SK-N-SH (cell line): ENCODE measurements around the gene MED16. TPM values are rescaled to one million over a fixed set of nuclear protein-coding genes. Genes with fewer than 3 reads are reported as not detected.

Experiments
- CTCF ChIA-PET: fragments of 300-600, 350-600 bp; formaldehyde crosslinking; extraction: SDS; loops from one replicate; lab custom pipeline; 2021; lab: Yijun Ruan, JAX
- POLR2A ChIA-PET: fragments of 350-600 bp; sonication (Branson Sonifier 250); formaldehyde crosslinking; extraction: SDS; loops from one replicate; lab custom pipeline; 2020; ENCODE audit warnings: antibody characterized with exemption, inconsistent platforms; lab: Yijun Ruan, JAX
- DNase-seq: peaks from one replicate; pipeline ENCODE4 v3.0.0; 2012
- H2AFZ ChIP-seq: fragments of 200-600 bp; sonication (generic); 2 replicates; pipeline ENCODE4 v1.8.1; 2016; ENCODE audit warnings: antibody characterized with exemption, mild to moderate bottlenecking, low read depth
- H3F3A ChIP-seq: fragments of 200-600 bp; sonication (generic); replicated peaks from 2 replicates; pipeline ENCODE3; 2016; ENCODE audit warnings: antibody characterized with exemption, mild to moderate bottlenecking; ENCODE audit not compliant: insufficient read depth
- H3K27ac ChIP-seq, 2 experiments: fragments of 200-500 bp in 1 of 2; fragments of 200-600 bp in 1 of 2; sonication (Bioruptor generic) in 1 of 2; sonication (generic), shearing (Covaris generic) in 1 of 2; 2 replicates each; pipeline versions ENCODE4 v1.5.1 to v1.6.1; 2014 to 2016; ENCODE audit warnings: low read depth in 2 of 2, inconsistent platforms in 1 of 2, low read length in 1 of 2, mild to moderate bottlenecking in 1 of 2, mixed read lengths in 1 of 2
- H3K27me3 ChIP-seq: fragments of 200-600 bp; sonication (generic), shearing (Covaris generic); 2 replicates; pipeline ENCODE4 v1.6.1; 2016; ENCODE audit warnings: mixed run types; ENCODE audit not compliant: insufficient read depth
- H3K36me3 ChIP-seq, 2 experiments: fragments of 200-500 bp in 1 of 2; fragments of 200-600 bp in 1 of 2; sonication (Bioruptor generic) in 1 of 2; sonication (generic) in 1 of 2; replicated peaks in 1 of 2; 2 replicates each; pipeline versions ENCODE3 to v1.5.1; 2014 to 2016; ENCODE audit warnings: low read length in 1 of 2, mild to moderate bottlenecking in 1 of 2; ENCODE audit not compliant: insufficient read depth in 2 of 2, control insufficient read depth in 1 of 2
- H3K4me1 ChIP-seq, 2 experiments: fragments of 200-500 bp in 1 of 2; fragments of 200-600 bp in 1 of 2; sonication (Bioruptor generic) in 1 of 2; sonication (generic), shearing (Covaris generic) in 1 of 2; 2 replicates each; pipeline versions ENCODE4 v1.5.1 to v1.6.1; 2014 to 2016; ENCODE audit warnings: low read depth in 1 of 2, low read length in 1 of 2, mixed run types in 1 of 2; ENCODE audit not compliant: insufficient read depth in 2 of 2, control insufficient read depth in 1 of 2
- H3K4me2 ChIP-seq: fragments of 200-600 bp; sonication (generic), shearing (Covaris generic); 2 replicates; pipeline ENCODE4 v1.6.1; 2017; ENCODE audit warnings: mixed run types
- H3K4me3 ChIP-seq, 2 experiments: fragments of 200-500 bp in 1 of 2; fragments of 200-600 bp in 1 of 2; sonication (Bioruptor generic) in 1 of 2; sonication (generic), shearing (Covaris generic) in 1 of 2; 2 replicates each; pipeline versions ENCODE4 v1.5.1 to v1.8.1; 2014 to 2016; ENCODE audit warnings: low read depth in 2 of 2, inconsistent platforms in 1 of 2, low read length in 1 of 2, mild to moderate bottlenecking in 1 of 2, mixed read lengths in 1 of 2, moderate library complexity in 1 of 2
- H3K79me2 ChIP-seq: fragments of 200-600 bp; sonication (generic); 2 replicates; pipeline ENCODE4 v1.8.1; 2017; ENCODE audit warnings: mild to moderate bottlenecking; ENCODE audit not compliant: insufficient read depth
- H3K9ac ChIP-seq: fragments of 200-600 bp; sonication (generic); 2 replicates; pipeline ENCODE4 v1.6.1; 2017; ENCODE audit warnings: mixed run types
- H3K9me2 ChIP-seq: fragments of 200-600 bp; sonication (generic); 2 replicates; pipeline ENCODE4 v1.6.1; 2017; ENCODE audit warnings: mixed run types
- H3K9me3 ChIP-seq: fragments of 200-600 bp; sonication (generic); 2 replicates; pipeline ENCODE4 v1.6.1; 2017; ENCODE audit warnings: mixed run types, mild to moderate bottlenecking, moderate library complexity
- H4K20me1 ChIP-seq: fragments of 200-600 bp; sonication (generic); 2 replicates; pipeline ENCODE4 v1.6.1; 2017; ENCODE audit warnings: mild to moderate bottlenecking, mixed run types; ENCODE audit not compliant: insufficient read depth
- ELF1 ChIP-seq: IDR thresholded peaks from 2 replicates; pipeline ENCODE4 v1.4.0; 2012
- EP300 ChIP-seq, 2 experiments: IDR thresholded peaks; 2 replicates each; pipeline versions ENCODE4 v1.4.0 to v1.6.1; 2012; ENCODE audit warnings: borderline replicate concordance in 1 of 2, low read depth in 1 of 2, low read length in 1 of 2
- FOXJ3 ChIP-seq: sonication (generic); formaldehyde crosslinking; IDR thresholded peaks from 2 replicates; pipeline ENCODE4 v1.5.1; 2020; ENCODE audit warnings: mild to moderate bottlenecking, missing genetic modification reagents
- GATA2 ChIP-seq: sonication (generic); formaldehyde crosslinking; IDR thresholded peaks from 2 replicates; pipeline ENCODE4 v1.5.0; 2020; ENCODE audit warnings: mild to moderate bottlenecking, missing genetic modification reagents
- MEF2A ChIP-seq: IDR thresholded peaks from 2 replicates; pipeline ENCODE4 v1.4.0; 2012; ENCODE audit warnings: low read depth, borderline replicate concordance
- MXI1 ChIP-seq: IDR thresholded peaks from 2 replicates; pipeline ENCODE4 v1.6.1; 2012; ENCODE audit warnings: mild to moderate bottlenecking, low read depth, low read length, improper control_type of control experiment
- NRF1 ChIP-seq: IDR thresholded peaks from 2 replicates; pipeline ENCODE4 v1.6.1; 2012; ENCODE audit warnings: low read depth, mild to moderate bottlenecking, low read length
- RXRA ChIP-seq: IDR thresholded peaks from 2 replicates; pipeline ENCODE4 v1.4.0; 2012; ENCODE audit warnings: low read depth, mild to moderate bottlenecking, borderline replicate concordance
- WGBS: methylation state at CpG from one replicate; pipeline ENCODE4 v1.1.6; 2017; ENCODE audit warnings: low lambda C conversion rate; 5-methylcytosine and 5-hydroxymethylcytosine counted together
- polyA plus RNA-seq, 3 experiments: library from polyadenylated mRNA; depleted of rRNA; stranded (reverse); fragments of >200 nt; gene quantifications; 2 replicates each; pipeline ENCODE4 v1.2.3, GENCODE V29; 2012
- TF ChIP-seq, protein P1 (sequence below): IDR thresholded peaks from 2 replicates; pipeline ENCODE4 v1.4.0; 2012; ENCODE audit warnings: low read depth, borderline replicate concordance
- TF ChIP-seq, protein P2 (sequence below): fragments of 150-350 bp; IDR thresholded peaks from 2 replicates; pipeline ENCODE4 v1.6.1; 2016; ENCODE audit warnings: mild to moderate bottlenecking, low read depth, low read length
- TF ChIP-seq, protein P3 (sequence below): fragments of 150-350 bp; IDR thresholded peaks from 2 replicates; pipeline ENCODE4 v1.6.1; 2017; ENCODE audit warnings: antibody characterized with exemption, low read length, low read depth, borderline replicate concordance
- TF ChIP-seq, protein P4 (sequence below): IDR thresholded peaks from 2 replicates; pipeline ENCODE4 v1.4.0; 2012; ENCODE audit warnings: low read depth, borderline replicate concordance
- TF ChIP-seq, protein P5 (sequence below): IDR thresholded peaks from 2 replicates; pipeline ENCODE4; 2012
- TF ChIP-seq, protein P6 (sequence below): IDR thresholded peaks from 2 replicates; pipeline ENCODE4 v1.6.1; 2012; ENCODE audit warnings: mild to moderate bottlenecking, low read depth, low read length, moderate library complexity

Gene MED16
- polyA plus RNA-seq, 1 of the 3 experiments (the other 2 are of a cell fraction), result 40.6 TPM

DNA sequence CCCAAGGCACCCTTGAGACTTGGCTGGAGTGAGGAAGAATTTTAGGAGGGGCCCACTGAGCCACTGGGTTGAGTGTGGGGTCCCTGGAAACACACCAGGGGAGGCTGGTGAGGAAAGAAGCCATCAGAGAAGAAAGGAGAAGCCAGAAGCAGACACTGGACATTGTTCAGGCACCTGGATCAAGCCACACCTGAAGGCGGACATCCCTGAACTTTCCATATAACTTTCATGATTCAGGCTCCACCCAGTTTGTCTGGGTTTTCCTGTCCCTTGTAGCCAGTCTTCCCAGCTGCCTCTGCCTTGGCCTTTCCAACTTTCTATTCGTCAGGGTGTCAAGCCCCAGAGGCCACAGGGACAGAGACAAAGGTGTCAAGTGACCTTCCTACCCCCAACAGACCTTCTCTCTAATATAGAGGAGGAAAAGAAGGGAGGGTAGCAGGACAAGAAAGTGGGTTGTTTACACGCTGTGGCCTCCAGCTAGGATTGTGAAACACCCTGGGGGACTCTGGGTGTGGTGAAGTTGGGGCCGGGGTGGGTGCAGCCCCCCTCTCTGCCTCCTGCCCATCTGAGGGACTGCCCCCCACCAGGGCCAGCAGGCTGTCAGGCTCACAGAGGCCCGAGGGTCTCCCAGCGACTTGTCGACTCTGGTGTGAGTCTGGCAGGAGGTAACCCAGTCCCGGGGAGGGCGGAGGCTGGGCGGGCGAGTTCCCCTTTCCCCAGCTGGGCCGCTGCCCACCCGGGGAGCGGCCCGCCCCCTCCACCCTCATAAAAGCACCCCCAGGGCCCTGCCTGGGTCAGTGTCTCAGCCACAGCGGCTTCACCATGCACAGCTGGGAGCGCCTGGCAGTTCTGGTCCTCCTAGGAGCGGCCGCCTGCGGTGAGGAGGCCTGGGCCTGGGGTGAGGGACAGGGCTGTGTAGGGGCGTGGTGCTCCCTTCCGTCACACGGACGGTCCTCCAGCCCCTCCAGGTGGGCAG, 33.8 kb downstream of the MED16 start, which contains the start of gene CFD:
Gene CFD, plus strand, starts transcription at position 797 of the 976 bp plus-strand sequence. Its CDS starts 26 bp downstream, at position 823.
- no peaks in the 10 kb centered on the region for H3K79me2 ChIP-seq
- no peak within 1 kb of the TSS for H3K27ac ChIP-seq
- H3F3A ChIP-seq, result peaks cover 7% of the 10 kb centered on the region
- no peak within 1 kb of the TSS for H2AFZ ChIP-seq
- ChIA-PET CTCF (interaction anchor here (0.6 to 5.4 kb wide), 17 partner anchors 8 to 385 kb away, joined by 3 to 44 read pairs (median 3); partner anchors contain the start of genes KISS1R and WDR18), POLR2A (no interaction called here)
- H3K4me1 ChIP-seq, result peaks cover 0 to 4% of the 10 kb centered on the region in 2 experiments; a peak in 1 of 4 replicates
- no peaks in the 10 kb centered on the region for H3K9me2 ChIP-seq
- peak; percentile 51 for DNase-seq
- H3K4me2 ChIP-seq, result peak within 1 kb of the TSS; percentile 68; the same call in 1 of the 2 replicates
- 53% methylated on average over 10 of the region's 24 CpGs for WGBS
- peak within 1 kb of the TSS; percentile 46; a peak in 3 of 4 replicates for H3K4me3 ChIP-seq
- H3K9ac ChIP-seq, result no peak within 1 kb of the TSS
- TF ChIP-seq FOXJ3 (CRISPR knock-in tag), result no peak
- no peak for TF ChIP-seq ELF1
- no peak for TF ChIP-seq GATA2 (CRISPR knock-in tag)
- TF ChIP-seq, protein P1, sequence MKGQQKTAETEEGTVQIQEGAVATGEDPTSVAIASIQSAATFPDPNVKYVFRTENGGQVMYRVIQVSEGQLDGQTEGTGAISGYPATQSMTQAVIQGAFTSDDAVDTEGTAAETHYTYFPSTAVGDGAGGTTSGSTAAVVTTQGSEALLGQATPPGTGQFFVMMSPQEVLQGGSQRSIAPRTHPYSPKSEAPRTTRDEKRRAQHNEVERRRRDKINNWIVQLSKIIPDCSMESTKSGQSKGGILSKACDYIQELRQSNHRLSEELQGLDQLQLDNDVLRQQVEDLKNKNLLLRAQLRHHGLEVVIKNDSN, result no peak
- TF ChIP-seq, protein P2, sequence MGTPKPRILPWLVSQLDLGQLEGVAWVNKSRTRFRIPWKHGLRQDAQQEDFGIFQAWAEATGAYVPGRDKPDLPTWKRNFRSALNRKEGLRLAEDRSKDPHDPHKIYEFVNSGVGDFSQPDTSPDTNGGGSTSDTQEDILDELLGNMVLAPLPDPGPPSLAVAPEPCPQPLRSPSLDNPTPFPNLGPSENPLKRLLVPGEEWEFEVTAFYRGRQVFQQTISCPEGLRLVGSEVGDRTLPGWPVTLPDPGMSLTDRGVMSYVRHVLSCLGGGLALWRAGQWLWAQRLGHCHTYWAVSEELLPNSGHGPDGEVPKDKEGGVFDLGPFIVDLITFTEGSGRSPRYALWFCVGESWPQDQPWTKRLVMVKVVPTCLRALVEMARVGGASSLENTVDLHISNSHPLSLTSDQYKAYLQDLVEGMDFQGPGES, result no peak
- TF ChIP-seq MEF2A, result no peak
- TF ChIP-seq, protein P3, sequence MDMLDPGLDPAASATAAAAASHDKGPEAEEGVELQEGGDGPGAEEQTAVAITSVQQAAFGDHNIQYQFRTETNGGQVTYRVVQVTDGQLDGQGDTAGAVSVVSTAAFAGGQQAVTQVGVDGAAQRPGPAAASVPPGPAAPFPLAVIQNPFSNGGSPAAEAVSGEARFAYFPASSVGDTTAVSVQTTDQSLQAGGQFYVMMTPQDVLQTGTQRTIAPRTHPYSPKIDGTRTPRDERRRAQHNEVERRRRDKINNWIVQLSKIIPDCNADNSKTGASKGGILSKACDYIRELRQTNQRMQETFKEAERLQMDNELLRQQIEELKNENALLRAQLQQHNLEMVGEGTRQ, result no peak
- TF ChIP-seq, protein P4, sequence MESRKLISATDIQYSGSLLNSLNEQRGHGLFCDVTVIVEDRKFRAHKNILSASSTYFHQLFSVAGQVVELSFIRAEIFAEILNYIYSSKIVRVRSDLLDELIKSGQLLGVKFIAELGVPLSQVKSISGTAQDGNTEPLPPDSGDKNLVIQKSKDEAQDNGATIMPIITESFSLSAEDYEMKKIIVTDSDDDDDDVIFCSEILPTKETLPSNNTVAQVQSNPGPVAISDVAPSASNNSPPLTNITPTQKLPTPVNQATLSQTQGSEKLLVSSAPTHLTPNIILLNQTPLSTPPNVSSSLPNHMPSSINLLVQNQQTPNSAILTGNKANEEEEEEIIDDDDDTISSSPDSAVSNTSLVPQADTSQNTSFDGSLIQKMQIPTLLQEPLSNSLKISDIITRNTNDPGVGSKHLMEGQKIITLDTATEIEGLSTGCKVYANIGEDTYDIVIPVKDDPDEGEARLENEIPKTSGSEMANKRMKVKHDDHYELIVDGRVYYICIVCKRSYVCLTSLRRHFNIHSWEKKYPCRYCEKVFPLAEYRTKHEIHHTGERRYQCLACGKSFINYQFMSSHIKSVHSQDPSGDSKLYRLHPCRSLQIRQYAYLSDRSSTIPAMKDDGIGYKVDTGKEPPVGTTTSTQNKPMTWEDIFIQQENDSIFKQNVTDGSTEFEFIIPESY, result no peak
- TF ChIP-seq MXI1, result no peak
- no peak for TF ChIP-seq EP300 (IDR thresholded peaks at IDR 0.05; ENCODE audit: borderline replicate concordance in 1 of 2, low read depth in 1 of 2, low read length in 1 of 2)
- TF ChIP-seq, protein P5, sequence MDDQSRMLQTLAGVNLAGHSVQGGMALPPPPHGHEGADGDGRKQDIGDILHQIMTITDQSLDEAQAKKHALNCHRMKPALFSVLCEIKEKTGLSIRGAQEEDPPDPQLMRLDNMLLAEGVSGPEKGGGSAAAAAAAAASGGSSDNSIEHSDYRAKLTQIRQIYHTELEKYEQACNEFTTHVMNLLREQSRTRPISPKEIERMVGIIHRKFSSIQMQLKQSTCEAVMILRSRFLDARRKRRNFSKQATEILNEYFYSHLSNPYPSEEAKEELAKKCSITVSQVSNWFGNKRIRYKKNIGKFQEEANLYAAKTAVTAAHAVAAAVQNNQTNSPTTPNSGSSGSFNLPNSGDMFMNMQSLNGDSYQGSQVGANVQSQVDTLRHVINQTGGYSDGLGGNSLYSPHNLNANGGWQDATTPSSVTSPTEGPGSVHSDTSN, result no peak
- no peak for TF ChIP-seq RXRA
- no peak for TF ChIP-seq NRF1
- TF ChIP-seq, protein P6, sequence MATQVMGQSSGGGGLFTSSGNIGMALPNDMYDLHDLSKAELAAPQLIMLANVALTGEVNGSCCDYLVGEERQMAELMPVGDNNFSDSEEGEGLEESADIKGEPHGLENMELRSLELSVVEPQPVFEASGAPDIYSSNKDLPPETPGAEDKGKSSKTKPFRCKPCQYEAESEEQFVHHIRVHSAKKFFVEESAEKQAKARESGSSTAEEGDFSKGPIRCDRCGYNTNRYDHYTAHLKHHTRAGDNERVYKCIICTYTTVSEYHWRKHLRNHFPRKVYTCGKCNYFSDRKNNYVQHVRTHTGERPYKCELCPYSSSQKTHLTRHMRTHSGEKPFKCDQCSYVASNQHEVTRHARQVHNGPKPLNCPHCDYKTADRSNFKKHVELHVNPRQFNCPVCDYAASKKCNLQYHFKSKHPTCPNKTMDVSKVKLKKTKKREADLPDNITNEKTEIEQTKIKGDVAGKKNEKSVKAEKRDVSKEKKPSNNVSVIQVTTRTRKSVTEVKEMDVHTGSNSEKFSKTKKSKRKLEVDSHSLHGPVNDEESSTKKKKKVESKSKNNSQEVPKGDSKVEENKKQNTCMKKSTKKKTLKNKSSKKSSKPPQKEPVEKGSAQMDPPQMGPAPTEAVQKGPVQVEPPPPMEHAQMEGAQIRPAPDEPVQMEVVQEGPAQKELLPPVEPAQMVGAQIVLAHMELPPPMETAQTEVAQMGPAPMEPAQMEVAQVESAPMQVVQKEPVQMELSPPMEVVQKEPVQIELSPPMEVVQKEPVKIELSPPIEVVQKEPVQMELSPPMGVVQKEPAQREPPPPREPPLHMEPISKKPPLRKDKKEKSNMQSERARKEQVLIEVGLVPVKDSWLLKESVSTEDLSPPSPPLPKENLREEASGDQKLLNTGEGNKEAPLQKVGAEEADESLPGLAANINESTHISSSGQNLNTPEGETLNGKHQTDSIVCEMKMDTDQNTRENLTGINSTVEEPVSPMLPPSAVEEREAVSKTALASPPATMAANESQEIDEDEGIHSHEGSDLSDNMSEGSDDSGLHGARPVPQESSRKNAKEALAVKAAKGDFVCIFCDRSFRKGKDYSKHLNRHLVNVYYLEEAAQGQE, result no peak
- no peaks in the 10 kb centered on the region for H3K36me3 ChIP-seq
- no peaks in the 10 kb centered on the region for H4K20me1 ChIP-seq
- H3K9me3 ChIP-seq, result no peaks in the 10 kb centered on the region
- peaks cover 34% of the 10 kb centered on the region for H3K27me3 ChIP-seq
